ENCODE measurements around the gene CCDC61.

The CCDC61 gene

DNA sequence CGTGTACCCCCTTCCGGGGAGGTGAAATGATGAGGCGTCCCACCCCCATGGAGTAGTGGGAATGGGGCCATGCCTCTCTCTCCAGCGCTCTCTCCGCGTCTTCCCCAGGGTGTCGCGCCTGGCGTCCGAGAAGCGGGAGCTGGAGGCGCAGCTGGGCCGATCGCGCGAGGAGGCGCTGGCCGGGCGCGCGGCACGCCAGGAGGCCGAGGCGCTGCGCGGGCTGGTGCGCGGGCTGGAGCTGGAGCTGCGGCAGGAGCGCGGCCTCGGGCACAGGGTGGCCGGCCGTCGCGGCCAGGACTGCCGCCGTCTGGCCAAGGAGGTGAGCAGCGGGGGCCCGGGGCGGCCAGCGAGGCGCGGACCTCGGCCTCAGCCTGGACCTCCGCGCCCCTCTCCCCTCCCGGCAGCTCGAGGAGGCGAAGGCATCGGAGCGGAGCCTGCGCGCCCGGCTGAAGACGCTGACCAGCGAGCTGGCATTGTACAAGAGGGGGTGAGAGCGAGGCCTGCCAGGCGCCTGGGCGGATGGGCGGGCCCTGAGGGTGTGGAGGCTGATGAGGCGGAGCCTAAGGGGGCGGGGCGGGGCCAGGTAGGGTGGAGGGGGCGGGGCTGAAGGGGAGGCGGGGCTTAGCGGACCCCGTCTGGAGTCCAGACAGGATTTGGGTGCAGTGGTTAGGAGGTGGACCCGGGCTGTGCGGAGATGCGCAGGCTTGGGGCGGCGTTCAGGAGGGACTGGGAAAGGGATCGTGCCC lies 19.8 kb downstream of the CCDC61 start:
- in situ Hi-C loops (cut with MboI; ENCODE audit: low sequenced_read_pairs) = no loop called here

DNA sequence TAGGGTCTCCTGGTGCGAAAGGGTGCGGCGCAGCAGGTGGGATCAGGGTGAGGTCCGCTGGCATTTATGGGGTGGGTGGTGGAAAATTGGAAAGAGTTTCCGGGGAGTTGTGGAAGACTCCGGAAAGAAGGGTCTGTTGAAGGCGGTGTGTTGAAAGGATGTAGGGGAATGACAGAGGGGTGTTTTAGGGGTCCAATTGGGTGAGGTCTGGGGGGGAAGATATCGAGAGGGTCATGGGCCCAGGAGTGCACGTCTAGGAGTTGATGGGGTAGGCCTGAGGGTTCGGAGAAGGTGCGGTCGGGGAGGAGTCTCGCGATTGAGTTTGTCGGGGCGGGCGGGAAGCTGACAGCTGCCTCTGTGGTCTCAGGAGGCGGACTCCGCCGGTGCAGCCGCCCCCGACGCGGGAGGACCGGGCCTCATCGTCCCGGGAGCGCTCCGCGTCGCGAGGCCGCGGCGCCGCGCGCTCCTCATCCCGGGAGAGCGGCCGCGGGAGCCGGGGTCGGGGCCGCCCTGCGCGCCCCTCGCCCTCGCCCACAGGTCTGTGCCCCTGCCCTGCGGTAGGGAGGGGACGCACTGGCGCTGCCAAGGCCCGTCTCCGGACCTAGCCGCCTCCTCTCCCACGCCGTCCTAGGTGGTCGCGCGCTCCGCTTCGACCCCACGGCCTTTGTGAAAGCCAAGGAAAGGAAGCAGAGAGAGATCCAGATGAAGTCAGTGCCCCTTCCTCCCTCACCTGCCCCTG lies 20.6 kb downstream of the CCDC61 start:
- in situ Hi-C loops (cut with MboI; ENCODE audit: low sequenced_read_pairs) = no loop called here

- in situ Hi-C loops (cut with MboI; ENCODE audit: low sequenced_read_pairs) = no loop called here
These were observed 21.3 kb downstream of the CCDC61 start for GRCh38 chr19:46016426-46017094.

DNA sequence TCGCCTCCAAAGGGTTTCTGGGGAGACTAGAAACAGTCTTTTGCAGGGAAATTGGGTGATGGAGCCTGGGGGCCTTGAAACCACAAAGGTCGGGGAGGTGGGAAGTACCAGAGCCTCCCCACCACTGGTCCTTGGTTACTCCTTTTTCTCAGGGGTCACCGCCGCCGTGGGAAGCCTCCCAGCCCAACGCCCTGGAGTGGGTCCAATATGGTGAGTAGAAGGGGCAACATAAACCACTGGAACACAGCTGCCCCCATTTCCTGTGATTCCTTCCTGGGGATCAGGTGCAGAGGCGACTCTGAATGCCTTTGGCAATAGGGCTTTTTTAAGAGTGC lies 21.8 kb downstream of the CCDC61 start:
- in situ Hi-C loops (cut with MboI; ENCODE audit: low sequenced_read_pairs) = no loop called here

DNA sequence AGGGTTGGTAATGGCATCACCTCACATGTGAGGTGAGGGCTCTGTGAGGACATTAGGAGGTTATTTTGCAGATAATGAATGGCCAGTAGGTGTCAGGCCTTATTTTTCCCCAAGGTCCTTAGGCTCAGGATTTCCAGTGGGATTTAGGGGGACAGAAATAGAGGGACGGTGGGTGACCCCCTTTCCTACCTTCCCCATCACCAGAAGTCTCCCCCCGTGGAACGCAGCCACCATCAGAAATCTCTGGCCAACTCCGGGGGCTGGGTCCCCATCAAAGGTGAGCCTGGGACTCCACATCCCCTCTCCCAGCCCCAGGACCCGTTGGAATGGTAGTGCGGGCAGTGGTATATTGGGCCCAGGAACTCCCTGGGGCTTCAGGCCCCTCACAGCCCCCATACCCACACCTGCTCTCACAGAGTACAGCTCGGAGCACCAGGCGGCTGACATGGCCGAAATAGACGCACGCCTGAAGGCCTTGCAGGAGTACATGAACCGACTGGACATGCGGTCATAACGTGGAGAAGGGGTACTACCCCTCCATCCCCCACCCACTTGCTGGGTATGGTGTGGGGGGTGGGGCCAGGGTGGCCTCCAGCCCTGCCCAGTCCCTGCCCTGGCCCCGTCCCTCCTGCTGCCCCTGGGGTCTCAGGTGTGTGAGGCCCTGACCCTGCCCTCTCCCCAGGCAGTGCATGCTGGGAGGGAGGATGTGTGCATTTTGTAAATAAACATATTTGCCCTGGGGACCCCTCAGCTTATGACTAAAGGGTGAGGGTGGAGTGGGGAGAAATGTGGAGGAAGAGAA lies 22.8 kb downstream of the CCDC61 start:
- in situ Hi-C loops (cut with MboI; ENCODE audit: low sequenced_read_pairs) = no loop called here

- in situ Hi-C loops (cut with MboI; ENCODE audit: low sequenced_read_pairs) = no loop called here
These were observed 23.5 kb downstream of the CCDC61 start for GRCh38 chr19:46018729-46019251.

- in situ Hi-C loops (cut with MboI; ENCODE audit: low sequenced_read_pairs) = no loop called here
These were observed 24.0 kb downstream of the CCDC61 start for GRCh38 chr19:46019270-46019669.

GRCh38 chr19:46020819-46021125 lies 25.5 kb downstream of the CCDC61 start:
- in situ Hi-C loops (cut with MboI; ENCODE audit: low sequenced_read_pairs) = no loop called here

- in situ Hi-C loops (cut with MboI; ENCODE audit: low sequenced_read_pairs) = no loop called here
These were observed 26.3 kb downstream of the CCDC61 start for GRCh38 chr19:46021531-46022041.

DNA sequence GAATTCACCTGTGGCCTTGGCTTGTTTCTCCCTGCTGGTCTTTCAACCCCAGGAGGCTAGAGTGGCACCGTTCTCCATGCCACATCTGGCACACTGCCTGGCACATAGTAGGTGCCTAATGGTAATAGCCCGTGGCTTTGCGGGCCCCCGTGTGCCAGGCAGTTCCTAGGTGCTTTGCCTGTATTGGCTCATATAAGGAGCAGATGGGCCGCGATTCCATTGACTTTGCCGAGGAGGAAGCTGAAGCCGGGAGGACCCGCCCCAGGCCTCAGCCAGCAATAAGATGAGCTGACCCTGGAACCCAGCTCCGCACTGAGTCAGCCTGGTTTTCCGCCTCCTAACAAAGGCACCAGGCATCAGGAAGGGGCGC lies 26.8 kb downstream of the CCDC61 start:
- in situ Hi-C loops (cut with MboI; ENCODE audit: low sequenced_read_pairs) = no loop called here

GRCh38 chr19:46022431-46023310 lies 27.4 kb downstream of the CCDC61 start, which contains the start of gene PGLYRP1:
Gene PGLYRP1, minus strand, starts transcription at chr19:46023053. Its CDS starts 32 bp downstream, at chr19:46023021.
- in situ Hi-C loops (cut with MboI; ENCODE audit: low sequenced_read_pairs) = no loop called here

- in situ Hi-C loops (cut with MboI; ENCODE audit: low sequenced_read_pairs) = no loop called here
These were observed 28.1 kb downstream of the CCDC61 start for GRCh38 chr19:46023311-46023779.

GRCh38 chr19:46025835-46026234 lies 30.6 kb downstream of the CCDC61 start:
- in situ Hi-C loops (cut with MboI; ENCODE audit: low sequenced_read_pairs) = no loop called here

DNA sequence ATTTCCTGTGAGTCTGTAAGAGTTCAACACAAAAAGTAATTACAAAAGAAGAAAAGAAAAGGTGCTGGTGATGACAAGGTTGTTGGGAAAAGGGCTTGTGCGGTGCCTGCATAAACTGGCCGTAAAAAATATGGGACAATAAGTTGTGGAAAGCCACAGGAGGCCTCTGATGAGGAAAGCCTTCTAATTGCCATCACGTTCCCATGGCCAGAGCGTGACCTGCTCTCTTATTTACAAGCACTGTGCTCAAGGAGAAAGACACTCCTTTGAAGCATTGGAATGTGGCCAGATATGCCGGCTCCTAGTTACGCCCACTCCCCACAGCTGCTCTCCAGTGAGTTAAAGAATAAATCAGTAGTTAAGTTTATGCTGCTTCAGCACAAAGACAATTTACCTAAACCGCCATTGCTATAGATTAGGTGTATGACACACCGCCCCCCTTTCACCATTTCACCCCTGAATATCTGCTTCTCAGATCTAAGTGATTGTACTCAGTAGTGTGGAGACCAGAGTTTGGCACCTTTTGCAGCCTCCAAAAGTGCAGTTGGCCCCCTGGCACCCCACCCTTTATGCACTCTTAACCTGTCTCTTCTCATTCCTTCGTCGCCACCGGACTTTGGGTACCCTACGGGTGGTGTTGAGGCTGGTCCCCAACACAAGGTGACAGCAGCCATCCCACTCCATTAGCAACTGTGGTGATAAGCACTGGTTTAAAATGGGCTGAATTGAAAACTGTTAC lies 35.7 kb downstream of the CCDC61 start:
- in situ Hi-C loops (cut with MboI; ENCODE audit: low sequenced_read_pairs) = no loop called here

DNA sequence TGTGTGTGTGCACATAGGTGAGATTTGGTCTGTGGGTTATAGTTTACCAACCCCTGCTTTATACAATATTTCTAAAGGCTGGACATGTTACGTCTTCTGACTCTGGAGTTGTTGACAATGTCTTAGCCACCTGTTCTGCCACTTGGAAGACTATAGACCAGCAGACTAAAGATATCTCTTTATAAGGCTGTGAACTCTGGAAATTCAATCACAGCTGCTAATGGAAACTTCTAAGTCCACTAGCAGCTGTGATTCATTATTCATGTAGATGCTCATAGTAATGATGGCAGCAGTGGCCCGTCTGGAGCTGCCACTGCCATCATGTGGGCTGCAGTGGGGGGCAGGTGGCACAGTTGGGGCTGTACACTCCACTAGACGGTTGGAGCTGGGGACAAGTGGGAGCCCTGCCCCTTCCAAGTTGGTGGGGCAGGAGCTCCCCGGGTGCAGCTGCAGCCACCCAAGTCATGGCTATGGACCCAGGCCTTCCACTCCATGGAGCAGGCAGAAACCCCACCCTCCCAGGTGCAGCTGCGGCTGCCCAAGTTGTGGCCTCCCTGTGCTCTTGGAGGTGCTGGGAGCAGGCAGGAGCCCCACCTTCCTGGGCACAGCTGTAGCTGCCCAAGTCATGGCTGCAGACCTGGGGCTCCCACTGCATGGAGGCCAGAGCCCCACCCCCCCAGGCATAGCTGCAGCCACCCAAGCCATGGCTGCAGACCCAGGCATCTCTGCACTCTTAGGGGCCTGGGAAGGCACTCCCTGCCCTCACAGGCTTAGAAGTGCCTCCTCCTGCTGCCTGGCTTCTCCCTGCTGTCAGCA lies 36.7 kb downstream of the CCDC61 start:
- in situ Hi-C loops (cut with MboI; ENCODE audit: low sequenced_read_pairs) = no loop called here

DNA sequence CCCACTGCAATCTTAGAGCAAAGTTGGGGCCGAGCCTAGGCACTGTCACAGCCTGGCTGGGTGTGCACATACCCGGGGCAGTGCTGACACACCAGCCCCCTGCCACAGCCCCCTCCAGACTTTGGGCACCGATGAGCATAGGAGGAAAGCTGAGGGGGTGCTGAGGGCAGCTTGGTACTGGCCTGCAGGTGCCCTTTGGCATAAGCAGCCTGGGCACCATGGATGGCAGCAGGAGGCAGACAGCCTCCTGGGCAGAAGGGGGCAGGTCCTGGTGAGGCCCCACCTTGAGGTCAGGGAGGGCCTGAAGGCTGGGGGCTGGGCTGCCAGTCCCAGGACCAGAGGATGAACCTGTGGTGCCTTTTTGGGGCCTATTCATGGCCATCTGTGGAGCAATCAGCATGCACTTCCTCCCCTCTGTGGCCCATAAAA lies 37.3 kb downstream of the CCDC61 start:
- in situ Hi-C loops (cut with MboI; ENCODE audit: low sequenced_read_pairs) = no loop called here

- in situ Hi-C loops (cut with MboI; ENCODE audit: low sequenced_read_pairs) = no loop called here
These were observed 38.1 kb downstream of the CCDC61 start for GRCh38 chr19:46033401-46033800.

DNA sequence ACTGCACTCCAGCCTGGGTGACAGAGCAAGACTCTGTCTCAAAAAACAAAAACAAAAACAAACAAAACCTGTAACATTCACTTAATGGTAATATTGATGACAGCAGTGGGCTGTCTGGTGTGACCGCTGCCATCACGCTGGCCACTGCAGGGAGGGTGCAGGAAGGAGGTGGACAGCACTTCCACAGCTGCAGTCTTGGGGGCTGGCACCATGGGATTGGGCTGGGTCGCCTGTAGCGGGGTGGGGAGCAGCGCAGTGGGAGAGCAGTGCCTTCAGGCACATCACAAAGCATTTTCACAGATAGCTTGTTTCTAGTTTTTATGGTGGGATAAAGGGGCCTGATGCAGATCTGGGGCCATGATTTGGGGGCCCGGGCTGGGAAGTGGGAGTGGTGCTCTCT lies 40.3 kb downstream of the CCDC61 start:
- in situ Hi-C loops (cut with MboI; ENCODE audit: low sequenced_read_pairs) = no loop called here
